NCI-H2171 treated with DMSO at 0.1 percent for 48 hours (cell line): ENCODE measurements around the gene KIAA0825.
"Not testable (repeated sequence)": the region's sequence is repeated elsewhere in the genome, so short reads cannot be mapped to it uniquely, and the experiment has no call there.

Experiments used
- DNase-seq: peaks from one replicate; lab custom pipeline; 2025; lab: John Stamatoyannopoulos, UW

KIAA0825 gene

GRCh38 chr5:94374336-94374735 is 244.1 kb downstream of the KIAA0825 start:
- no peak for DNase-seq

GRCh38 chr5:94367900-94368299 is 250.5 kb downstream of the KIAA0825 start:
- no peak for DNase-seq

DNA sequence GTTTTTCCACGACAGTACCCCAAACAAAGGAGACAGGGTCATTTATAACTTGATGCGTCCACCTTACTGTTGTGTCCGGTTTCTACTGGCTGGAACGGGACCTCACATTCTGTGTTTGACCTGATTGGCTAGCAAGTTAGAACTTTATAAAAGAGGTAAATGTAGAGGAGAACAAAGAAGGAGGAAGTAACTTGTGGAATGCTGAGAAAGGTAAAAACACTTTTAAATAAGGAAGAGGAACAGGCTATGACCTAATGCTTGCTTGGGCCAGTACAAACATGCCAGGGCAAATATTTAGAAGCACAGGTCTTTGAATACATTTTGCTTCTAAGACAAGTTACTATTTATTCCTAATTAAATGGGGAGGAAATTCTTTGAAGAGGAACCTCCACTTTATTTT is 251.6 kb downstream of the KIAA0825 start:
- no peak for DNase-seq

GRCh38 chr5:94362857-94363256 is 255.5 kb downstream of the KIAA0825 start:
- DNase-seq: no peak

GRCh38 chr5:94361832-94362796 is 256.3 kb downstream of the KIAA0825 start:
- DNase-seq: no peak

GRCh38 chr5:94361161-94361560 is 257.2 kb downstream of the KIAA0825 start:
- no peak for DNase-seq

- no peak for DNase-seq
Observed at GRCh38 chr5:94360382-94361130, 257.8 kb downstream of the KIAA0825 start.

- no peak for DNase-seq
Observed at GRCh38 chr5:94359880-94360279, 258.5 kb downstream of the KIAA0825 start.

DNA sequence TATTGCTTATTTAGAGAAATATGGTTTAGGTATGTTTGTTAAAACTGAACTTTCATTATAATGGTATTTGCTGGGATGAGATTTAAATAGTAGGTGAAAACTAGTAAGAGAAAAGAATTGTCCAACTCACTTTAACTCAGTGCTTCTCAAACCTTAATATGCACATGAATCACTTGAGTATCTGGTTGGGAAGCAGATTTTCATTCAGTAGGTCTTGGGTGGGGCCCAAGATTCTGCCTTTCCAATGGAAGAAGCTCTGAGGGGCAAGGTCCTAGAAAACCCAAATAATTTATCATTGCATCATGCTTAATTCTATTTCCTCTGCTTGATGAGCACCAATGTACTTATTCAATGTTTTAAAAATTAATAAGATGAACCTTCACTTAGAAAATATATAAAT is 262.6 kb downstream of the KIAA0825 start:
- DNase-seq: no peak

GRCh38 chr5:94354837-94355485 is 263.4 kb downstream of the KIAA0825 start:
- not testable (repeated sequence) for DNase-seq

GRCh38 chr5:94353605-94354004 is 264.8 kb downstream of the KIAA0825 start:
- DNase-seq: no peak

GRCh38 chr5:94347130-94347529 is 271.3 kb downstream of the KIAA0825 start:
- no peak for DNase-seq

DNA sequence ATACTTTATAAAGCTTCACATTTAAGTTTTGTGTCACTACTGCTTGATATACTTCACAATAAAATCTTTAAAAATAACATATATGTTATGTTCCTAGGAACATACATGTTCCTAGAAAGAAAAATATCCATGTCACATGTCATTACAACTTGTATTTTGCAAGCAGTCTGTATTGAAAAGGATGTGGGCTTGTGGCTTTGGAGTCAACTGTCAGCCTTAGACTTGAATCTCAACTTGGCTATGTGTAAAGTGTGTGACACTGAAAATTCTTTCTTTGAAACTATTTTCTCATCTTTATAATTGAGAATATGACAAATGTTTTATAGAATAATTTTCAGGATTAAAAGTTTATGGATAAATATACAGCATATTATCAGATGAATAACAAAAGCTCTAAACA is 273.1 kb downstream of the KIAA0825 start:
- no peak for DNase-seq

GRCh38 chr5:94337617-94338016 is 280.8 kb downstream of the KIAA0825 start:
- DNase-seq: no peak

GRCh38 chr5:94335936-94336335 is 282.5 kb downstream of the KIAA0825 start:
- no peak for DNase-seq

DNA sequence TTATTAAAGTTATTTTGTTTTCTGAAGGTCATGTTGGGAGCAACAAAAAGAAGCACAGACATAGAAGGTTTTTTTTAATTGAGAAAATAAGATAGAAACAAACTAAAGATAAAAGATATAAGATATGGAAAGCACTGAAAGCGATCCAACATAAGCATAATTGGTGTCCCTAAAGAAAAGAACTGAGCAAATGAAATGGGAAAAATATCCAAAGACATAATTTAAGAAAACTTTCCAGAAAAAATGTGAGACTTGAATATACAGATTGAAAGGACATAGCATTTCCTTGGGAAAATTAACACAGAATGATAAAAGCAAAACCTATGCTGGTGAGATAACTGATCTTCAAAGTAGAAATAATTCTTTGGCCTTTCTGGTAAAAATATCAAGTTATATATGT is 289.3 kb downstream of the KIAA0825 start:
- no peak for DNase-seq

DNA sequence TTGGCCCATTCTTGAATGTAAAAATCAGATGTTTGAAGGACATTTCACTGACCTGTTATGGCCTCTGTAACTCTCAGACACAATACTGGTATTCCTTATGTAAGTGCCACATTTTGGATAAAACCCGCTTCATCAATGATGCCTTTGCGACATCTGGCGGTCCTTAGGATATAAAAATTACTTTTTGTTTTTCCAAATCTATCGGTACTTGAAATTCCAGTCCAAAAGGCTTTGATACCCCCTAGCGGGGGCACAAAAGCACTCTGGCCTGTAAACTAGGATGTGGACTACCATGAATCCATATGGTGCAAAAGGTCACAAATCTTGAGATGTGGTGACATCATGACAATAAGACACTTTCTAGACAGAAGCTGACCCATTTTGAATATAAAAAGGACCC is 291.8 kb downstream of the KIAA0825 start:
- DNase-seq: no peak

GRCh38 chr5:94316916-94317838 is 301.2 kb downstream of the KIAA0825 start:
- no peak for DNase-seq

DNA sequence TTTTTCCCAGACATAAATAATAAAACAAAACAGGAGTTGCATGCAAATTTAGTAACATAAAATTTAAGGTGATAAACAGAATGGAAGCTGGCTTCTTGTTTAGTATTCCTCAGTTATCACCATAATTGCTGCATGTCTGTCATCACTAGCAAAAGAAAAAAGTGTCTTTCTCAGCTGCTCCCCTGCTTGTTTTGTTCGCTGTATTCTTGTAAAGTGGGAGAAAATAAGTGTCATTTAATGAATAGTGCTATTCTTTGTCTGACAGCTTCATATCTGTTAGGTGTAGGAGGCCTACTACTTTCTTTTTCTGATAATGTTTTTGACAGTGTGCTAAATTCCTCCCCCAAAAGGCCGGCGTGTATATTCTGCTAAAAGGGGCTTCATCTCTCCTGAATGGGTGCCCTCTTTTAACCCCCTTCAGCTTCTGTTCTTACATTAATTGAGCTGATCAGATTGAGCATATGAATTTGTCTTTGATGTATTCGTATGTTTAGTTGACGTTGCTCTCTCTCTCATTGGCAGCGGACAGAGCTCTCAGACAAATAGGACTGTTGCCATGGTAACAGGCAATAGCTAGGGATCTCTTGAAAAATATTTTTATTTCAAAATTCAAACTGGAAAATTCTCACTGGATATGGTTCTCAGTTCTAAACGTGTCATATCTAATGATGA is 303.8 kb downstream of the KIAA0825 start:
- no peak for DNase-seq

- DNase-seq: no peak
Observed at GRCh38 chr5:94313696-94314095, 304.7 kb downstream of the KIAA0825 start.

DNA sequence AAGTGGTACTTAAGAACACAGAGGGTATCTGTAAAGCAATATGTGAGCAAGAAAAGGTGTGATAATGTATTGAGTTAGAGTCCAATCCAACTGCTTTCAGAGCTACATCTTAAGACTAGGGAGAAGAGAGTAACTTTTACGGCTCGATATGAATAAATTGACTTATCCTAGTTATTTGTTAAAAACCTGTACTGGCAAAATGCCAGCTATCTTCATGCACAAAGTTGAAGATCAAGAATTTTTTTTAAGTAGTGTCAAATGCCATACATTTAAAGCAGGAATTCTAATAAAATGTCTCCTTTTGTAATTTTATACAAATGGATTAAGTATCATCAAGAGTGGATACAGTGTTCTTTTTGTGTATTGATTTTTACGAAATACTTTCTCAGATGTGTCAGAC is 305.2 kb downstream of the KIAA0825 start:
- no peak for DNase-seq
